ENCODE data around the gene TTYH2.
A peak's percentile ranks its signal among the peaks of the same experiment; 100 is the strongest.

The TTYH2 gene

DNA sequence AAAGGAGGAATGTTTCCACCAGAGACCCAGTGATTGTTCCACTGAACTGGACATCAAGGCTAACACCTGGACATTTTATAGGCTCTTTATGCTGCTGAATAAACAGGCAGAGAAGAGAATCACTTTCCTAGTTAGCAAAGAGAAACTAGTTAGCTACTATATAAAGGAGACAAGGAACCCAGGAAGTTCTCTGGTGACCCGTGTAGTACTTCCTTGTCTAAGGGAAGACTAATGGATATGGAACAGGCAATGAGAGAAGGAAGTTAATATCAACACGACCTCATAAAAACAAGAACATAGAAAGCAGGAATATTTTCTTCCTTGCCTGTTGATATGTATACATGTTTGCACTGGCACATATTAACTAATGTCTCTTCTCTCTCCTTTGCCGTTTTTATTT, 40.7 kb upstream of the TTYH2 start:
- H3K27me3 Mint-ChIP-seq (ENCODE audit: low read depth, poor library complexity) = peaks cover 34% of the 10 kb centered on the region

DNA sequence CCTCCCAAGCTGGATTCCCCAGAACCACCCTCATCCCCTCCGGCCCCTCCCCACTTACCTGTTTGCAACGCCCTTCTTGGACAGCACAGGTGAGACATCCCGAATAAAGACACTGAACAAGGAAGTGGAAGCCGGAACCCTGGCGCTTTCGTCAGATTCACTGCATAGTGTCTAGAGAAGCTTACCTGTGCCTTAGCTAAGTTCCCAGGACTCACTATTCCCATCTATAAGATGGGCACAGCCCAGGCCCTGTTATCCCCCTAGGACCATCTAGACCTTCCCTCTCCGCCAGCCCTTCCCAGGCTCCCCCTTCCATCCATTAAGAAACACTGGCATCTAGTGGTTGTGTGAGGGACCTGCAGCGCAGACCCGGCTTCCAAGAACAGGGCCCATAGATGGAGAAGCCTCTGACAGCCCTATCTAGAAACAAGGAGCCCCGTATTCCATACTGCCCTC, 36.8 kb upstream of the TTYH2 start:
- Mint-ChIP-seq H3K27me3 (ENCODE audit: low read depth, poor library complexity) (peaks cover 41% of the 10 kb centered on the region), H3K4me3 (no peak overlapping the region), H3K27ac (no peak overlapping the region), H3K9me3 (no peaks in the 10 kb centered on the region), H3K4me1 (peaks cover 38% of the 10 kb centered on the region), H3K36me3 (ENCODE audit: low read depth) (no peaks in the 10 kb centered on the region)
- TF ChIP-seq, protein P1, sequence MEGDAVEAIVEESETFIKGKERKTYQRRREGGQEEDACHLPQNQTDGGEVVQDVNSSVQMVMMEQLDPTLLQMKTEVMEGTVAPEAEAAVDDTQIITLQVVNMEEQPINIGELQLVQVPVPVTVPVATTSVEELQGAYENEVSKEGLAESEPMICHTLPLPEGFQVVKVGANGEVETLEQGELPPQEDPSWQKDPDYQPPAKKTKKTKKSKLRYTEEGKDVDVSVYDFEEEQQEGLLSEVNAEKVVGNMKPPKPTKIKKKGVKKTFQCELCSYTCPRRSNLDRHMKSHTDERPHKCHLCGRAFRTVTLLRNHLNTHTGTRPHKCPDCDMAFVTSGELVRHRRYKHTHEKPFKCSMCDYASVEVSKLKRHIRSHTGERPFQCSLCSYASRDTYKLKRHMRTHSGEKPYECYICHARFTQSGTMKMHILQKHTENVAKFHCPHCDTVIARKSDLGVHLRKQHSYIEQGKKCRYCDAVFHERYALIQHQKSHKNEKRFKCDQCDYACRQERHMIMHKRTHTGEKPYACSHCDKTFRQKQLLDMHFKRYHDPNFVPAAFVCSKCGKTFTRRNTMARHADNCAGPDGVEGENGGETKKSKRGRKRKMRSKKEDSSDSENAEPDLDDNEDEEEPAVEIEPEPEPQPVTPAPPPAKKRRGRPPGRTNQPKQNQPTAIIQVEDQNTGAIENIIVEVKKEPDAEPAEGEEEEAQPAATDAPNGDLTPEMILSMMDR (IDR thresholded peaks at IDR 0.05) = peak; percentile 88
- peak; percentile 77 for DNase-seq

More for the DNA sequence above, 40.7 kb upstream of the TTYH2 start:
- TF ChIP-seq, protein P1 (IDR thresholded peaks at IDR 0.05) = no peak
- Mint-ChIP-seq H3K4me3 (no peak overlapping the region), H3K36me3 (ENCODE audit: low read depth) (no peaks in the 10 kb centered on the region), H3K9me3 (peaks cover 3% of the 10 kb centered on the region), H3K4me1 (peaks cover 16% of the 10 kb centered on the region), H3K27ac (no peak overlapping the region)
- DNase-seq = no peak

DNA sequence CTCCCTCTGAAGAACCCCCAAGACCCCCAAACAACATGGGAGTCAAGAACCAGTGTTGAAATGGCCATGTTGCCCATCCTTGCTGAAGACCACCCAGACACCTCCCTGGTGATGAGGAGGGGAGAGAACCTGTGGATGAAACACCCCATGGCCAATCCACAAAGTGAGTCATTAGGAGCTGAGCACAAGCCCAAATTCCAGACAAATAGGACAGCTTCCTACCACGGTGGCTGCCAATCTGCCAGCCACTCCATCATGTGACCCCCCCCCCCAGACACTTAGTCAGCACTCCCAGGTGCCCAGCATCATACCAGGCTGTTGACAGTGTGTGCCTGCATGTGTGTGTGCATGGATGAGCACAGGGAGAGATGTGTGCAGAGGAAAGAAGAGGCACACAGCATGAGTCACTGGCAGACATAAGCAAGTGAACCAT, 36.3 kb upstream of the TTYH2 start:
- TF ChIP-seq, protein P1 (IDR thresholded peaks at IDR 0.05) = peak; percentile 2
- H3K4me1 Mint-ChIP-seq = peaks cover 42% of the 10 kb centered on the region
- H3K36me3 Mint-ChIP-seq (ENCODE audit: low read depth) = no peaks in the 10 kb centered on the region
- H3K4me3 Mint-ChIP-seq = no peak overlapping the region
- peaks cover 41% of the 10 kb centered on the region for H3K27me3 Mint-ChIP-seq (ENCODE audit: low read depth, poor library complexity)
- H3K27ac Mint-ChIP-seq = no peak overlapping the region
- no peak for DNase-seq
- H3K9me3 Mint-ChIP-seq = no peaks in the 10 kb centered on the region

DNA sequence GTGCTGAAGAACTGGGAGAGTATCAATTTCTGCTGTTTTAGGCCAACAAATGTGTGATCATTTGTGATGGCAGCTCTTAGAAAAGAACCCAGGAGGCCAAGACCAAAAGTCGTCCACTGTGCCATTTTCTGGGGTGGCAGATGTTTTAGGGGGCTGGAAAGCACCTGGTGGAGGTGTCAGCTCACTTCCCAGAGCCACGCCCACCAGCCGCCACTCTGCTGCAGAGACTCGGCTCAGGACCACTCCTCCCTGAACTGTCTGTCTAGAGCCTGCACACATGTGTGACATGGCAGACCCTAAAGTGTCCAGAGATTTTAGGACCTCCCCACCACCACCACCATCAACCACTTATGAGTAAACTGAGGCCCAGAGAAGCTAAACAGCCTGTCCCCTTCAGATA, 33.8 kb upstream of the TTYH2 start:
- Mint-ChIP-seq H3K27me3 (ENCODE audit: low read depth, poor library complexity) (peaks cover 40% of the 10 kb centered on the region), H3K9me3 (no peaks in the 10 kb centered on the region), H3K27ac (no peak overlapping the region), H3K4me1 (peaks cover 58% of the 10 kb centered on the region), H3K4me3 (no peak overlapping the region), H3K36me3 (ENCODE audit: low read depth) (no peaks in the 10 kb centered on the region)
- TF ChIP-seq, protein P1 (IDR thresholded peaks at IDR 0.05) = no peak
- DNase-seq = no peak

DNA sequence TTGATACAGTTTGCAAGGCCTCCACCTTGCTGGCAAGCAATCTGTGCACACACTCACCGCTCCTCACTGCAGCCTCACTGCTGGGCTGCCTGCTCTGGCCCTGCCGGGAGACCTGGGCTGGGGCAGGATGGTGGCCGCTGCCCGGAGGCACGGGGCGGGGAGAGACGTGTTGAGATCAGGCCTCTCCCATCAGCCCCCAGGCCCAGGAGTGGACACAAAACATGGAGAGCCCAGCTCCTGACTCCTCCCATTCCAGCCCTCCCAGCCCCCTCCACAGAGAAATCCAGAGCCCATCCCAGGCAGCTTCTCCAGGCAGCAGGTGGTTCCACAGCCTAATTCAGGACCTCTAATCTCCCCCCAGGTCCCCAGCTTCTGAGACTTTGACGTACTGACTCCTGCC, 33.0 kb upstream of the TTYH2 start:
- no peaks in the 10 kb centered on the region for H3K36me3 Mint-ChIP-seq (ENCODE audit: low read depth)
- H3K4me3 Mint-ChIP-seq = no peak overlapping the region
- H3K27ac Mint-ChIP-seq = no peak overlapping the region
- no peak for DNase-seq
- H3K4me1 Mint-ChIP-seq = peaks cover 52% of the 10 kb centered on the region
- TF ChIP-seq, protein P1 (IDR thresholded peaks at IDR 0.05) = no peak
- H3K27me3 Mint-ChIP-seq (ENCODE audit: low read depth, poor library complexity) = peaks cover 36% of the 10 kb centered on the region
- H3K9me3 Mint-ChIP-seq = no peaks in the 10 kb centered on the region

DNA sequence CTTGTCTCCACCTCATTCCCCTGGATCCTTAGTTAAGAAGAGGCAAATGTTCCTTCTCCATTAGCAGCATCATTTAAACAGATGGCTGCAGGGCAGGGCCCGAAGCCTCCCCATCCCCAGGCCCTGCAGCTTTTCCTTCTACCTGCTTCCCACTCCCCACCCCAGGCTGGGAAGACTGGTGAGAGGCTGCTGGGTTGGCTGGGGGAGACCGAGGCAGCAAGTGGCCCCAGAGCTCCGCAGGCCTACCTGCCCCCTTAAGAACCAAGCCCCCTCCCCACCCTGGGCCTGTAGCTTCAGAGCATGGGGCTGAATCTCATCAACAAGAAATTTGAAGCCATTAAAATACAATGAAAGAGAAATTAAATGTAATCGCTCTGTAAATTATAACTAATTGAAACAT, 32.0 kb upstream of the TTYH2 start:
- Mint-ChIP-seq H3K4me3 (no peak overlapping the region), H3K9me3 (no peaks in the 10 kb centered on the region), H3K4me1 (peaks cover 55% of the 10 kb centered on the region), H3K27ac (no peak overlapping the region), H3K36me3 (ENCODE audit: low read depth) (no peaks in the 10 kb centered on the region), H3K27me3 (ENCODE audit: low read depth, poor library complexity) (peaks cover 36% of the 10 kb centered on the region)
- TF ChIP-seq, protein P1 (IDR thresholded peaks at IDR 0.05) = no peak
- no peak for DNase-seq
